GM23338 (cell line): ENCODE data around the gene DLX3.

Experiments
- CTCF ChIP-seq, 2 experiments: fragments of 200-600 bp in 1 of 2; sonication (generic) in 1 of 2; conservative IDR thresholded peaks; 2 replicates each; pipeline versions ENCODE4 v1.5.1 to v1.6.1; 2016 to 2017; ENCODE audit warnings: antibody characterized with exemption in 2 of 2, low read depth in 2 of 2, mild to moderate bottlenecking in 2 of 2, moderate library complexity in 1 of 2
- TF ChIP-seq, protein P1 (sequence below): IDR thresholded peaks from one replicate; pipeline ENCODE4 v1.6.1; 2018; ENCODE audit warnings: antibody characterized with exemption; ENCODE audit not compliant: unreplicated experiment

DNA sequence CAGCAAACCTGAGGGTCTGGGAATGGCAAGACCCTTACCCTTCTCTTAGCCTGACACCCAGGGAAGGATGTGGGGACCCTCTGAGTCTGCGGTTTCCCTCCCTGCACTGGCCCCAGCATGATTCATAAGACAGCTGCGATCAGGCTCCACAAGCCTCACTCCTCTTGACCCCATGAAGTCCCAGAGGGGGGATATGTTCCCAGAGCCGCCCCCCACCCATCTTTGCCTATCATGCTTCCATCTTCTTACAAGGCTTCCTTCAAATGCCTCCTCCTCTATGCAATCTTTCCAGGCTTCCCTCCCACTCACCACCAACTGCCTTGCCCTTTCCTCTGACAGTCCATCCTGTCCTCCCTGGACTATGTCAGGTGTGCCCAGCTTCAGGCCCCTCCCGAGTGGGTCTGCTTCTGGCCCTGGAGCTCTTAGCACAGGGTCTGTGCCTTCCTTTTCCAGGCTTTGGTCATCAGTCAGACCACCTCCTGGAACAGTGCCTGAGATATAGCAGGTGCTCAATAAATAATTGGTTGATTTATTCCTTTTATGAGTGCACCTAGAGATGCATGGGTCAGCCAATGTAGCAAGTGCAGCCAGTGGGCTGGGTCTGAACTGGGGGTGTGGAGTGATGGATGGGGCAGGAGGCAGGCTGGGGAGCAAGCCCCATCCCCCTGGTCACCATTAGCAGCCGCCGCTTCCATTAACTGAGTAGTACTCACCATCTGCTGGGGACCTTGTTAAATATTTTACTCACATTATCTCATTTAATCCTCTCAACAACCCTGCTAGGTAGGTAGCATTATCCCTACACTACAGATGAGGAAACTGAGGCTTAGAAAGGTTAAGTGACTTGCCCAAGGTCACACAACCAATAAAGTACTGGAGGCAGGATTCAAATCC, 8.4 kb downstream of the DLX3 start:
- no peak for TF ChIP-seq CTCF (conservative IDR thresholded peaks at IDR 0.05; ENCODE audit: low read depth in 2 of 2)
- TF ChIP-seq, protein P1, sequence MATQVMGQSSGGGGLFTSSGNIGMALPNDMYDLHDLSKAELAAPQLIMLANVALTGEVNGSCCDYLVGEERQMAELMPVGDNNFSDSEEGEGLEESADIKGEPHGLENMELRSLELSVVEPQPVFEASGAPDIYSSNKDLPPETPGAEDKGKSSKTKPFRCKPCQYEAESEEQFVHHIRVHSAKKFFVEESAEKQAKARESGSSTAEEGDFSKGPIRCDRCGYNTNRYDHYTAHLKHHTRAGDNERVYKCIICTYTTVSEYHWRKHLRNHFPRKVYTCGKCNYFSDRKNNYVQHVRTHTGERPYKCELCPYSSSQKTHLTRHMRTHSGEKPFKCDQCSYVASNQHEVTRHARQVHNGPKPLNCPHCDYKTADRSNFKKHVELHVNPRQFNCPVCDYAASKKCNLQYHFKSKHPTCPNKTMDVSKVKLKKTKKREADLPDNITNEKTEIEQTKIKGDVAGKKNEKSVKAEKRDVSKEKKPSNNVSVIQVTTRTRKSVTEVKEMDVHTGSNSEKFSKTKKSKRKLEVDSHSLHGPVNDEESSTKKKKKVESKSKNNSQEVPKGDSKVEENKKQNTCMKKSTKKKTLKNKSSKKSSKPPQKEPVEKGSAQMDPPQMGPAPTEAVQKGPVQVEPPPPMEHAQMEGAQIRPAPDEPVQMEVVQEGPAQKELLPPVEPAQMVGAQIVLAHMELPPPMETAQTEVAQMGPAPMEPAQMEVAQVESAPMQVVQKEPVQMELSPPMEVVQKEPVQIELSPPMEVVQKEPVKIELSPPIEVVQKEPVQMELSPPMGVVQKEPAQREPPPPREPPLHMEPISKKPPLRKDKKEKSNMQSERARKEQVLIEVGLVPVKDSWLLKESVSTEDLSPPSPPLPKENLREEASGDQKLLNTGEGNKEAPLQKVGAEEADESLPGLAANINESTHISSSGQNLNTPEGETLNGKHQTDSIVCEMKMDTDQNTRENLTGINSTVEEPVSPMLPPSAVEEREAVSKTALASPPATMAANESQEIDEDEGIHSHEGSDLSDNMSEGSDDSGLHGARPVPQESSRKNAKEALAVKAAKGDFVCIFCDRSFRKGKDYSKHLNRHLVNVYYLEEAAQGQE, result no peak
